WTC11 (cell line): ENCODE data around the gene AFF3. TPM values are rescaled to one million over a fixed set of nuclear protein-coding genes. Genes with fewer than 3 reads are reported as not detected.

Experiments
- ATAC-seq: fragments of 200-7000 bp; cut with Tn5 transposase; 2 replicates; pipeline ENCODE4 v1.10.0; 2021; ENCODE audit warnings: mild to moderate bottlenecking, moderate library complexity
- CTCF ChIA-PET: fragments of 300-600 bp; sonication (Branson Sonifier 250); formaldehyde crosslinking; loops from one replicate; lab custom pipeline; 2021; ENCODE audit warnings: antibody characterized with exemption; lab: Charles Lee
- POLR2A ChIA-PET: fragments of 350-600 bp; sonication (Branson Sonifier 250); formaldehyde crosslinking; loops from one replicate; lab custom pipeline; 2021; ENCODE audit warnings: antibody characterized with exemption; lab: Charles Lee
- DNase-seq: peaks from one replicate; pipeline ENCODE4 v3.0.0; 2021; ENCODE audit warnings: low spot score
- H3K27ac Mint-ChIP-seq: 2 replicates; pipeline ENCODE4 v1.8.0; 2021; ENCODE audit warnings: mixed read lengths
- H3K27me3 Mint-ChIP-seq: 2 replicates; pipeline ENCODE4 v1.8.0; 2021; ENCODE audit warnings: low read depth, mild to moderate bottlenecking, moderate library complexity, mixed read lengths
- H3K36me3 Mint-ChIP-seq: 2 replicates; pipeline ENCODE4 v1.8.0; 2021; ENCODE audit warnings: mixed read lengths
- H3K4me1 Mint-ChIP-seq: 2 replicates; pipeline ENCODE4 v1.8.0; 2022; ENCODE audit warnings: mixed read lengths
- H3K4me3 Mint-ChIP-seq: 2 replicates; pipeline ENCODE4 v1.8.0; 2021; ENCODE audit warnings: mild to moderate bottlenecking, moderate library complexity, mixed read lengths
- H3K9me3 Mint-ChIP-seq: 2 replicates; pipeline ENCODE4 v1.8.0; 2021; ENCODE audit warnings: mixed read lengths
- EMX1 ChIP-seq: fragments of 250-450 bp; sonication (Bioruptor Pico); IDR thresholded peaks from 2 replicates; pipeline ENCODE4 v1.8.0; 2021; ENCODE audit warnings: mild to moderate bottlenecking
- ESRRA ChIP-seq: sonication (generic); formaldehyde crosslinking; IDR thresholded peaks from 2 replicates; pipeline ENCODE4 v1.8.1; 2022; ENCODE audit warnings: mild to moderate bottlenecking, missing genetic modification reagents, borderline replicate concordance
- FOXP1 ChIP-seq: sonication (generic); formaldehyde crosslinking; IDR thresholded peaks from 2 replicates; pipeline ENCODE4 v1.8.0; 2022; ENCODE audit warnings: missing genetic modification reagents, mild to moderate bottlenecking, moderate library complexity, borderline replicate concordance
- GTF2I ChIP-seq: fragments of 250-450 bp; sonication (Bioruptor Pico); conservative IDR thresholded peaks from 2 replicates; pipeline ENCODE4 v1.4.0; 2021; ENCODE audit warnings: mild to moderate bottlenecking
- NFYB ChIP-seq: sonication (generic); formaldehyde crosslinking; conservative IDR thresholded peaks from 2 replicates; pipeline ENCODE4 v1.8.0; 2022; ENCODE audit warnings: low read depth, missing genetic modification reagents
- OVOL2 ChIP-seq: fragments of 250-450 bp; sonication (Bioruptor Pico); IDR thresholded peaks from 2 replicates; pipeline ENCODE4 v1.9.0; 2021; ENCODE audit warnings: mild to moderate bottlenecking, borderline replicate concordance
- PRRX2 ChIP-seq: fragments of 250-450 bp; sonication (Bioruptor Pico); IDR thresholded peaks from 2 replicates; pipeline ENCODE4 v1.8.0; 2021; ENCODE audit warnings: mild to moderate bottlenecking
- SP1 ChIP-seq: sonication (generic); formaldehyde crosslinking; conservative IDR thresholded peaks from 2 replicates; pipeline ENCODE4 v1.8.1; 2022; ENCODE audit warnings: missing genetic modification reagents
- ZNF219 ChIP-seq: sonication (generic); formaldehyde crosslinking; IDR thresholded peaks from 2 replicates; pipeline ENCODE4 v1.8.0; 2023; ENCODE audit warnings: missing genetic modification reagents, mild to moderate bottlenecking, borderline replicate concordance
- ZNF317 ChIP-seq: sonication (generic); formaldehyde crosslinking; IDR thresholded peaks from 2 replicates; pipeline ENCODE4 v1.8.1; 2023; ENCODE audit warnings: low read depth, mild to moderate bottlenecking, moderate library complexity, missing genetic modification reagents, borderline replicate concordance
- total RNA-seq: library from RNA; stranded (reverse); gene quantifications from 3 replicates; pipeline ENCODE4 v1.2.3, GENCODE V29; 2021
- TF ChIP-seq, protein P1 (sequence below): sonication (generic); formaldehyde crosslinking; IDR thresholded peaks from 2 replicates; pipeline ENCODE4 v1.8.1; 2023; ENCODE audit warnings: mild to moderate bottlenecking, missing genetic modification reagents
- TF ChIP-seq, protein P2 (sequence below): sonication (generic); formaldehyde crosslinking; IDR thresholded peaks from 2 replicates; pipeline ENCODE4 v1.8.1; 2023; ENCODE audit warnings: mild to moderate bottlenecking, missing genetic modification reagents, moderate library complexity
- TF ChIP-seq, protein P3 (sequence below): fragments of 200-600 bp; IDR thresholded peaks from 2 replicates; pipeline ENCODE4 v1.8.0; 2022; ENCODE audit warnings: antibody characterized with exemption
- TF ChIP-seq, protein P4 (sequence below): sonication (generic); formaldehyde crosslinking; IDR thresholded peaks from 2 replicates; pipeline ENCODE4 v1.8.0; 2022; ENCODE audit warnings: missing genetic modification reagents
- TF ChIP-seq, protein P5 (sequence below): sonication (generic); formaldehyde crosslinking; conservative IDR thresholded peaks from 2 replicates; pipeline ENCODE4 v1.8.1; 2022; ENCODE audit warnings: mild to moderate bottlenecking, missing genetic modification reagents

The AFF3 gene
- total RNA-seq, 1 experiment from 2014 or later, result 1.2 TPM

DNA sequence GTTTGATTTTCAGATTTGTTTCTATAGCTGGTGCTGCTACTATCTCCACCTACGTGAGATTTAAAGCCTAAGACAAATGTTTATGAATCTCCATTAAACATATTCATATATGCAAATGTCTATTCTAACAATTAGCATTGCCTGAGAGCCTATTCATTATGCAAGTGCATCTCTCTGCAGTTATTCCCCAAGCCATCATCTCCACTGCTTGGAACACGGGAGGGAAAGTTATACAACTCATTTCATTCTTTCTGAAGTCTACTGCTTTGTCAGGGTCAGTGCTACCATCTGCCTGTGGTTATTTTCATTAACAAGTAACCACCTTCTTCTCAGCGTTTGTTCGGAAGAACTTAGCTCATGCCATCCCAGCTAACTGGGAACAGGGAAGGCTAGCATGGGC is 463.8 kb downstream of the AFF3 start (continued):
- TF ChIP-seq, protein P1, sequence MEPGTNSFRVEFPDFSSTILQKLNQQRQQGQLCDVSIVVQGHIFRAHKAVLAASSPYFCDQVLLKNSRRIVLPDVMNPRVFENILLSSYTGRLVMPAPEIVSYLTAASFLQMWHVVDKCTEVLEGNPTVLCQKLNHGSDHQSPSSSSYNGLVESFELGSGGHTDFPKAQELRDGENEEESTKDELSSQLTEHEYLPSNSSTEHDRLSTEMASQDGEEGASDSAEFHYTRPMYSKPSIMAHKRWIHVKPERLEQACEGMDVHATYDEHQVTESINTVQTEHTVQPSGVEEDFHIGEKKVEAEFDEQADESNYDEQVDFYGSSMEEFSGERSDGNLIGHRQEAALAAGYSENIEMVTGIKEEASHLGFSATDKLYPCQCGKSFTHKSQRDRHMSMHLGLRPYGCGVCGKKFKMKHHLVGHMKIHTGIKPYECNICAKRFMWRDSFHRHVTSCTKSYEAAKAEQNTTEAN (CRISPR knock-in tag), result no peak
- no peak for TF ChIP-seq EMX1 (CRISPR knock-in tag)
- TF ChIP-seq, protein P2, sequence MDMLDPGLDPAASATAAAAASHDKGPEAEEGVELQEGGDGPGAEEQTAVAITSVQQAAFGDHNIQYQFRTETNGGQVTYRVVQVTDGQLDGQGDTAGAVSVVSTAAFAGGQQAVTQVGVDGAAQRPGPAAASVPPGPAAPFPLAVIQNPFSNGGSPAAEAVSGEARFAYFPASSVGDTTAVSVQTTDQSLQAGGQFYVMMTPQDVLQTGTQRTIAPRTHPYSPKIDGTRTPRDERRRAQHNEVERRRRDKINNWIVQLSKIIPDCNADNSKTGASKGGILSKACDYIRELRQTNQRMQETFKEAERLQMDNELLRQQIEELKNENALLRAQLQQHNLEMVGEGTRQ (CRISPR knock-in tag), result no peak
- TF ChIP-seq, protein P3, sequence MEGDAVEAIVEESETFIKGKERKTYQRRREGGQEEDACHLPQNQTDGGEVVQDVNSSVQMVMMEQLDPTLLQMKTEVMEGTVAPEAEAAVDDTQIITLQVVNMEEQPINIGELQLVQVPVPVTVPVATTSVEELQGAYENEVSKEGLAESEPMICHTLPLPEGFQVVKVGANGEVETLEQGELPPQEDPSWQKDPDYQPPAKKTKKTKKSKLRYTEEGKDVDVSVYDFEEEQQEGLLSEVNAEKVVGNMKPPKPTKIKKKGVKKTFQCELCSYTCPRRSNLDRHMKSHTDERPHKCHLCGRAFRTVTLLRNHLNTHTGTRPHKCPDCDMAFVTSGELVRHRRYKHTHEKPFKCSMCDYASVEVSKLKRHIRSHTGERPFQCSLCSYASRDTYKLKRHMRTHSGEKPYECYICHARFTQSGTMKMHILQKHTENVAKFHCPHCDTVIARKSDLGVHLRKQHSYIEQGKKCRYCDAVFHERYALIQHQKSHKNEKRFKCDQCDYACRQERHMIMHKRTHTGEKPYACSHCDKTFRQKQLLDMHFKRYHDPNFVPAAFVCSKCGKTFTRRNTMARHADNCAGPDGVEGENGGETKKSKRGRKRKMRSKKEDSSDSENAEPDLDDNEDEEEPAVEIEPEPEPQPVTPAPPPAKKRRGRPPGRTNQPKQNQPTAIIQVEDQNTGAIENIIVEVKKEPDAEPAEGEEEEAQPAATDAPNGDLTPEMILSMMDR, result no peak
- TF ChIP-seq ZNF317 (CRISPR knock-in tag), result no peak
- TF ChIP-seq, protein P4, sequence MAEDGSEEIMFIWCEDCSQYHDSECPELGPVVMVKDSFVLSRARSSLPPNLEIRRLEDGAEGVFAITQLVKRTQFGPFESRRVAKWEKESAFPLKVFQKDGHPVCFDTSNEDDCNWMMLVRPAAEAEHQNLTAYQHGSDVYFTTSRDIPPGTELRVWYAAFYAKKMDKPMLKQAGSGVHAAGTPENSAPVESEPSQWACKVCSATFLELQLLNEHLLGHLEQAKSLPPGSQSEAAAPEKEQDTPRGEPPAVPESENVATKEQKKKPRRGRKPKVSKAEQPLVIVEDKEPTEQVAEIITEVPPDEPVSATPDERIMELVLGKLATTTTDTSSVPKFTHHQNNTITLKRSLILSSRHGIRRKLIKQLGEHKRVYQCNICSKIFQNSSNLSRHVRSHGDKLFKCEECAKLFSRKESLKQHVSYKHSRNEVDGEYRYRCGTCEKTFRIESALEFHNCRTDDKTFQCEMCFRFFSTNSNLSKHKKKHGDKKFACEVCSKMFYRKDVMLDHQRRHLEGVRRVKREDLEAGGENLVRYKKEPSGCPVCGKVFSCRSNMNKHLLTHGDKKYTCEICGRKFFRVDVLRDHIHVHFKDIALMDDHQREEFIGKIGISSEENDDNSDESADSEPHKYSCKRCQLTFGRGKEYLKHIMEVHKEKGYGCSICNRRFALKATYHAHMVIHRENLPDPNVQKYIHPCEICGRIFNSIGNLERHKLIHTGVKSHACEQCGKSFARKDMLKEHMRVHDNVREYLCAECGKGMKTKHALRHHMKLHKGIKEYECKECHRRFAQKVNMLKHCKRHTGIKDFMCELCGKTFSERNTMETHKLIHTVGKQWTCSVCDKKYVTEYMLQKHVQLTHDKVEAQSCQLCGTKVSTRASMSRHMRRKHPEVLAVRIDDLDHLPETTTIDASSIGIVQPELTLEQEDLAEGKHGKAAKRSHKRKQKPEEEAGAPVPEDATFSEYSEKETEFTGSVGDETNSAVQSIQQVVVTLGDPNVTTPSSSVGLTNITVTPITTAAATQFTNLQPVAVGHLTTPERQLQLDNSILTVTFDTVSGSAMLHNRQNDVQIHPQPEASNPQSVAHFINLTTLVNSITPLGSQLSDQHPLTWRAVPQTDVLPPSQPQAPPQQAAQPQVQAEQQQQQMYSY (CRISPR knock-in tag), result no peak
- TF ChIP-seq, all 79 proteins: peak for 0

DNA sequence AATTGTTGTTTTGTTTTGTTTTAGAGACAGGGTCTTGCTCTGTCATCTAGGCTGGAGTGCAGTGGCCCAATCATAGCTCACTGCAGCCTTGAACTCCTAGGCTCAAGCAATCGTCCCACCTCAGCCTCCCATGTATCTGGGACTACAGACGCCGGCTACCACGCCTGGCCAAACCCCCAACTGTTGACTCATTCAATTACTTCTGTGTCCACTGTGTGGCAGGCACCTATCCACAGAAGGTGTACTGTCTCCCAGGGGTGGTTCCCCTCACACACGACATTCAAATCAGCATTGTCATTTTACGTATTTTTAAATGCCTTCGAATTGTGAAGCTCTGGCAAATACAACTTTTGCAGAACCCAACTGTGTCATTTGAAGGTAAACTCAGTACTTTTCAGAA is 464.6 kb downstream of the AFF3 start:
- H3K4me3 Mint-ChIP-seq, result no peak overlapping the region
- TF ChIP-seq GTF2I (no peak), ZNF219 (CRISPR knock-in tag) (no peak), SP1 (no peak), OVOL2 (CRISPR knock-in tag) (no peak), PRRX2 (no peak), FOXP1 (CRISPR knock-in tag) (no peak), ESRRA (CRISPR knock-in tag) (no peak), NFYB (CRISPR knock-in tag) (no peak)
- TF ChIP-seq, protein P1 (CRISPR knock-in tag), result no peak
- TF ChIP-seq, protein P5, sequence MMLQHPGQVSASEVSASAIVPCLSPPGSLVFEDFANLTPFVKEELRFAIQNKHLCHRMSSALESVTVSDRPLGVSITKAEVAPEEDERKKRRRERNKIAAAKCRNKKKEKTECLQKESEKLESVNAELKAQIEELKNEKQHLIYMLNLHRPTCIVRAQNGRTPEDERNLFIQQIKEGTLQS (CRISPR knock-in tag), result no peak
- TF ChIP-seq, all 79 proteins: peak for 0
- ChIA-PET CTCF (interaction anchor here (0.6 to 1.3 kb wide), 2 partner anchors 15 to 65 kb away, joined by 3 read pairs; no protein-coding TSS in a partner anchor), POLR2A (no interaction called here)
- no peaks in the 10 kb centered on the region; the same call in 1 of the 2 replicates for H3K27me3 Mint-ChIP-seq
- DNase-seq, result no peak
- no peak for ATAC-seq
- H3K36me3 Mint-ChIP-seq, result no peaks in the 10 kb centered on the region
- peaks cover 7% of the 10 kb centered on the region for H3K4me1 Mint-ChIP-seq
- no peaks in the 10 kb centered on the region for H3K9me3 Mint-ChIP-seq
- no peak overlapping the region for H3K27ac Mint-ChIP-seq
